Loucy (cell line): ENCODE measurements around the gene NDE1.

Source experiments
- H2AFZ ChIP-seq: fragments of 200-600 bp; sonication (generic); 2 replicates; pipeline ENCODE4 v1.6.0; 2016; ENCODE audit warnings: antibody characterized with exemption, mild to moderate bottlenecking, low read length, moderate library complexity
- H3F3A ChIP-seq: fragments of 200-600 bp; 2 replicates; pipeline ENCODE4 v1.6.0; 2016; ENCODE audit warnings: antibody characterized with exemption, low read depth, mild to moderate bottlenecking
- H3K27me3 ChIP-seq: fragments of 200-600 bp; sonication (generic); 2 replicates; pipeline ENCODE4 v1.6.1; 2014; ENCODE audit warnings: low read length, mild to moderate bottlenecking; ENCODE audit not compliant: insufficient read depth, poor library complexity, severe bottlenecking
- H3K36me3 ChIP-seq: fragments of 200-600 bp; sonication (generic); 2 replicates; pipeline ENCODE4 v1.6.1; 2016; ENCODE audit warnings: low read length; ENCODE audit not compliant: insufficient read depth
- H3K4me1 ChIP-seq: fragments of 200-600 bp; sonication (generic); 2 replicates; pipeline ENCODE4 v1.5.1; 2014; ENCODE audit warnings: low read length, mild to moderate bottlenecking; ENCODE audit not compliant: insufficient read depth, poor library complexity, severe bottlenecking
- H3K4me2 ChIP-seq: fragments of 200-600 bp; sonication (generic); 2 replicates; pipeline ENCODE4 v1.6.0; 2014; ENCODE audit warnings: antibody characterized with exemption, low read length, low read depth, mild to moderate bottlenecking; ENCODE audit not compliant: poor library complexity, severe bottlenecking
- H3K4me3 ChIP-seq: fragments of 200-600 bp; sonication (generic); 2 replicates; pipeline ENCODE4 v1.5.1; 2014; ENCODE audit warnings: low read length, mild to moderate bottlenecking, mixed read lengths; ENCODE audit not compliant: poor library complexity, severe bottlenecking
- H3K79me2 ChIP-seq: fragments of 200-600 bp; sonication (generic); 2 replicates; pipeline ENCODE4 v1.6.1; 2014; ENCODE audit warnings: low read length; ENCODE audit not compliant: insufficient read depth
- H3K9ac ChIP-seq: fragments of 200-600 bp; sonication (generic); 2 replicates; pipeline ENCODE4 v1.6.0; 2014; ENCODE audit warnings: mild to moderate bottlenecking, low read depth, low read length, moderate library complexity; ENCODE audit not compliant: poor library complexity, severe bottlenecking
- H3K9me2 ChIP-seq: fragments of 200-600 bp; sonication (generic); replicated peaks from 2 replicates; pipeline ENCODE4 v1.6.1; 2016; ENCODE audit warnings: low read depth, low read length, mixed read lengths
- H3K9me3 ChIP-seq: fragments of 200-600 bp; sonication (generic); 2 replicates; pipeline ENCODE4 v1.6.1; 2014; ENCODE audit warnings: mild to moderate bottlenecking, antibody characterized with exemption, low read length, low read depth; ENCODE audit not compliant: insufficient read depth
- H4K20me1 ChIP-seq: fragments of 200-600 bp; sonication (generic); 2 replicates; pipeline ENCODE4 v1.6.0; 2014; ENCODE audit warnings: antibody characterized with exemption, low read length, mild to moderate bottlenecking; ENCODE audit not compliant: insufficient read depth, poor library complexity, severe bottlenecking
- CTCF ChIP-seq: fragments of 200-600 bp; sonication (generic); conservative IDR thresholded peaks from 2 replicates; pipeline ENCODE4 v1.5.1; 2014; ENCODE audit warnings: mild to moderate bottlenecking, antibody characterized with exemption, low read length
- EZH2phosphoT487 ChIP-seq: fragments of 200-600 bp; IDR thresholded peaks from 2 replicates; pipeline ENCODE4 v1.6.1; 2018; ENCODE audit warnings: antibody characterized with exemption, mild to moderate bottlenecking, moderate library complexity, borderline replicate concordance

Gene NDE1

GRCh38 chr16:15621889-15622288 is 28.2 kb upstream of the NDE1 start:
- H3K79me2 ChIP-seq, result no peaks in the 10 kb centered on the region
- H3K27me3 ChIP-seq, result no peaks in the 10 kb centered on the region
- H3K4me2 ChIP-seq, result no peak overlapping the region
- TF ChIP-seq EZH2phosphoT487 (no peak), CTCF (no peak)
- no peak overlapping the region for H2AFZ ChIP-seq
- H3K4me1 ChIP-seq, result no peaks in the 10 kb centered on the region
- H3K9me2 ChIP-seq, result no peaks in the 10 kb centered on the region
- H3K9ac ChIP-seq, result no peak overlapping the region
- no peaks in the 10 kb centered on the region for H4K20me1 ChIP-seq
- H3K4me3 ChIP-seq, result no peak overlapping the region
- H3K36me3 ChIP-seq, result peaks cover 29% of the 10 kb centered on the region; the same call in 1 of the 2 replicates
- no peaks in the 10 kb centered on the region for H3F3A ChIP-seq
- no peaks in the 10 kb centered on the region for H3K9me3 ChIP-seq

GRCh38 chr16:15631730-15632409 is 18.2 kb upstream of the NDE1 start:
- H4K20me1 ChIP-seq, result no peaks in the 10 kb centered on the region
- no peak for TF ChIP-seq EZH2phosphoT487
- TF ChIP-seq CTCF, result no peak
- H3K4me2 ChIP-seq, result no peak overlapping the region
- no peak overlapping the region for H2AFZ ChIP-seq
- H3K27me3 ChIP-seq, result no peaks in the 10 kb centered on the region
- no peaks in the 10 kb centered on the region for H3K9me3 ChIP-seq
- H3K9ac ChIP-seq, result no peak overlapping the region
- H3K9me2 ChIP-seq, result no peaks in the 10 kb centered on the region
- H3K36me3 ChIP-seq, result peaks cover 28% of the 10 kb centered on the region; the same call in 1 of the 2 replicates
- H3K4me1 ChIP-seq, result peaks cover 10% of the 10 kb centered on the region
- peaks cover 8% of the 10 kb centered on the region; the same call in 1 of the 2 replicates for H3K79me2 ChIP-seq
- H3K4me3 ChIP-seq, result no peak overlapping the region
- no peaks in the 10 kb centered on the region for H3F3A ChIP-seq

DNA sequence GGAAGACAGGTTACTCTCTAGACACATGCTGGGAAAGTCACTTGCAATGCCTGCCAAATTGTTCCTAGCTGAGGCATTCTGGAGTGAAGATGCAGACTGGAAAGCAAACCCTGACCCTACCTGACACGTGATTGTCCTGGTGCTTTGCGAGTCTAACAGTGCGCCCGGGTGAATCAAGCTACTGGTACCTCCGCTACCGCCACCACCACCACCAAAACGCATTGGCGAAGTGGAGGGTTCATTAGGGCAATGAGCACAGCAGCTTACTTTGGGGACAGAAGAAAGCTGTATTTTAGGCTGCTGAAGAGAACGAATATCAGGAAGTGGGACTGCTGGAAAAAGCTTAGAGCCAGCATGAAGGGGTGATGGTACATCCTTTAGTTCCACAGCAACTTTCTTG is 14.1 kb upstream of the NDE1 start:
- no peaks in the 10 kb centered on the region for H3K27me3 ChIP-seq
- peaks cover 15% of the 10 kb centered on the region for H3K4me1 ChIP-seq
- no peaks in the 10 kb centered on the region for H3K9me2 ChIP-seq
- H3K9ac ChIP-seq, result no peak overlapping the region
- no peaks in the 10 kb centered on the region for H4K20me1 ChIP-seq
- peaks cover 23% of the 10 kb centered on the region for H3K79me2 ChIP-seq
- H3F3A ChIP-seq, result no peaks in the 10 kb centered on the region
- no peak overlapping the region for H2AFZ ChIP-seq
- peaks cover 33% of the 10 kb centered on the region; the same call in 1 of the 2 replicates for H3K36me3 ChIP-seq
- no peaks in the 10 kb centered on the region for H3K9me3 ChIP-seq
- no peak overlapping the region for H3K4me3 ChIP-seq
- H3K4me2 ChIP-seq, result peak overlapping the region; percentile 53
- TF ChIP-seq CTCF (no peak), EZH2phosphoT487 (no peak)
